ENCODE data around the gene PCBP3.
"Not testable (repeated sequence)": the region's sequence is repeated elsewhere in the genome, so short reads cannot be mapped to it uniquely, and the experiment has no call there.

Gene PCBP3

DNA sequence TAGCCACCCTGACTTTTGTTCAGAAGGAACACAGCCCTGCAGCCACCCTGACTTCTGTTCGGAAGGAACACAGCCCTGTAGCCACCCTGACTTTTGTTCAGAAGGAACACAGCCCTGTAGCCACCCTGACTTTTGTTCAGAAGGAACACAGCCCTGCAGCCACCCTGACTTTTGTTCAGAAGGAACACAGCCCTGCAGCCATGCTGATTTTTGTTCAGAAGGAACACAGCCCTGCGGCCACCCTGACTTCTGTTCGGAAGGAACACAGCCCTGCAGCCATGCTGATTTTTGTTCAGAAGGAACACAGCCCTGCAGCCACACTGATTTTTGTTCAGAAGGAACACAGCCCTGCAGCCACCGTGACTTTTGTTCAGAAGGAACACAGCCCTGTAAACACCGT lies 208.9 kb downstream of the PCBP3 start:
- DNase-seq, result not testable (repeated sequence)

GRCh38 chr21:45852886-45853400 lies 209.4 kb downstream of the PCBP3 start:
- DNase-seq, result no peak

- DNase-seq, result no peak
Observed at GRCh38 chr21:45853703-45854342, 210.3 kb downstream of the PCBP3 start.

DNA sequence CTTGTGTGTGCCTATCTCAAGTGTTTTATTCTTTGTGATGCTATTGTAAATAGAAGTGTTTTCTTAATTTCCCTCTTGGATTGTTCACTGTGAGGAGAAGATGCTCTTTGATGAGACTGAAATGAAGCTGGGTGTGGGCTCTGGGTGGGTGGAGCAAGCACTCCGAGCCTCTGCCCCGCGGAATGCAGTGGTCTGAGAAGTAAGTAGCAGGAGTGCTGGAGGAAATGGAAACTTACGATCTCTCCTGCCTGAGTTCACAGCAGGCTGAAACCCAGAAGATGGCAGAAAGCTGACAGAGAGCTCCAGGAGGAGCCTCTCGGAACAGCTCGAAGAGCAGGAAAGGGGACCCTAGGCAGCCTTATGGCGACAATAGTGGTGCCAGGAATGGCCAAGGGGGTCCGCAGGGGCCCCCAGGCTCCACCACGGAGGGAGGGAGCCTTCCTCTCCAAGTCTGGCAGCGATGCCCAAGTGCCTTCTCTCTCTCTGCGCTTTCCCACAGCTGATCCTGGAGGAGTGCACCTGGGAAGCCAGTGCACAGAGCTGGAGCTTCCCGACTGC lies 211.2 kb downstream of the PCBP3 start:
- no peak for DNase-seq

DNA sequence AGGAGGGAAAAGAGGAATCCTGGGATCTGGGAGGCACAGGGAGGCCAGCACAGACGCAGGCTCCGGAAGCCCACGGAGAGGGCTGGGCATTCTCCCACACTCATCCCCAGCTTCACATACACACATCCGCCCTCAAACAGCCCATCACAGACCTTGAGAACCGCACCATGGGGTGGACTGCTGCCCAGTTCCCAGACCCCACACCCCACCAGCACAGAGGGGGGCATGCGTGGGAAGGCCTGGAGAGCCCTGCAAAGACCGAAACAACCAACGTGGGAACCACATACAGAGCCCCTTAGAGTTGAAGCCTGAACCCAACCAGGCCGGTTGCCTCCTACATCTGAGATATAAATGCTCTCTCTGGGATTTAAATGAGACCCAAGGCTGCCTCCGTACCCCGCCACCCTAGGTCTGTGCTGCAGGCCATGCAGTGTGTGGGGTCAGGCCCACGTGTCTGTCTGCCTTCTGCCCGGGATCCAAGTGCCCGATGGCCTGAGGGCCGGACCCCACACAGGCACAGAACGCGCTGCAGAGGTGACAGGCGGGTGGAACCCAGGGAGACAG lies 211.8 kb downstream of the PCBP3 start:
- DNase-seq, result no peak

GRCh38 chr21:45856442-45856841 lies 212.9 kb downstream of the PCBP3 start:
- DNase-seq, result no peak

GRCh38 chr21:45856906-45857305 lies 213.4 kb downstream of the PCBP3 start:
- DNase-seq, result no peak

GRCh38 chr21:45857761-45858160 lies 214.2 kb downstream of the PCBP3 start:
- no peak for DNase-seq

- no peak for DNase-seq
Observed at GRCh38 chr21:45858180-45858579, 214.7 kb downstream of the PCBP3 start.

- DNase-seq, result no peak
Observed at GRCh38 chr21:45859041-45859761, 215.7 kb downstream of the PCBP3 start.

GRCh38 chr21:45859762-45860357 lies 216.3 kb downstream of the PCBP3 start:
- no peak for DNase-seq

DNA sequence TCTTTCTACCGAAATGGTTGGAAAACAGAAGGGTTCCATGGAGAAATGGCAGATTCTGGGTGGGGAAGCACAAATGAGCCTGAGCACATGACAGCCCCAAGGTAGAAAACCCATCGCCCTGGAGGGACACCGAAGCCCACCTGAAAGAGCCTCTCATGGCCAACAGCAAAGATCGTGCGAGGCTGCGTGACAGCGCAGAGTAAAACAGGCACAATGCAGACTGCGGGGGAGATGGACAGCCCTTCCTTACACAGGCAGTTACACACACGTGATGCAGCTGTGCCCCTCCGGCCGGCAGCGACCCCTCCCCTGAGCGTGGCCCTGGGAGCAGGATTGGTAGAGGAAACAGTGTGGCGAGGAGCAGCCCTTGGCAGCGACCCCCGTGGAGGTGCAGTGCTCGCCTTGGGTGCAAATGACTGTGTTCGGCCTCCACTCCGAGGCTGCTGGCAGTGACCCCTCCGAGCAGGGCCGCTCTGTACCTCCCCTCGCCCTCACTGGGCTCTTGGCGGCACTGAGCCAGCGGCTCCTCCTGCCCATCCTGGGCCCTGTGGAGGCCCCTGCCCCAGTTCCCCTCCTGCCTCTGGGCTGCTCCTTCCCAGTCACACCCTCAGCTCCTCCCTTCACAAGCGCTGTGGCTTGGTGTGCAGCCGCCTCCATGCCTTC lies 217.1 kb downstream of the PCBP3 start:
- DNase-seq, result no peak

GRCh38 chr21:45861156-45861870 lies 217.8 kb downstream of the PCBP3 start:
- no peak for DNase-seq

DNA sequence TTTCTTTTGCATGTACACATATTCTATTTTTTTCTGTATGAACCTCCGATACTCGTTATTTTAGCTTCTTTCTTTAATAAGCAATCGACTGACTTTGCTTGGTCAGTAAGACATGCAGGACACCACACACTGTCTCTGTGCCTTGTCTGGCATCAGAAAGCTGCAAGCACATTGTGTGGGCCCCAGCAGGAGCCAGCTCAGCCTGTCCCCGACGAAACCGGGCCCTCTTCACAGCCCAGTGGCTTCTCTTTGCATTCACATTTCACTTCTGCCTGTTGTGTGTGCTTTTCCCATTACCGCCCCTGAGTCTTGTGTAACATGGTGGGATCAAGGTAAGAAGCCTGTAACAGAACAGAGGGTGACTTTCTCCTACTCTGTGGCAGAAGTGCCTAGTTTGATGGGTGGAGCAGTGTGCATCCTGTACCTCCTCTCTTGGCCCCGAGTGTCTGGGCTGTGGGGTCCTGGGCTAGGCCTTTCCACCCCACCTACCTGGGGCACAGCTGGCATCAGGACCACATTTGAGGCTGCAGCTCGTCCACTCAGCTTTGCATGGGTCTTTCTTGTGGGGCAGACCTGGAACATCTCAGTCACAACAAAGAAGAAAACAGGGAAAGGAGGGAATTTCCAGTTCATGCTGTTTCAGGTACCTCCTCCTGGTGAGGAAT lies 219.2 kb downstream of the PCBP3 start:
- no peak for DNase-seq

DNA sequence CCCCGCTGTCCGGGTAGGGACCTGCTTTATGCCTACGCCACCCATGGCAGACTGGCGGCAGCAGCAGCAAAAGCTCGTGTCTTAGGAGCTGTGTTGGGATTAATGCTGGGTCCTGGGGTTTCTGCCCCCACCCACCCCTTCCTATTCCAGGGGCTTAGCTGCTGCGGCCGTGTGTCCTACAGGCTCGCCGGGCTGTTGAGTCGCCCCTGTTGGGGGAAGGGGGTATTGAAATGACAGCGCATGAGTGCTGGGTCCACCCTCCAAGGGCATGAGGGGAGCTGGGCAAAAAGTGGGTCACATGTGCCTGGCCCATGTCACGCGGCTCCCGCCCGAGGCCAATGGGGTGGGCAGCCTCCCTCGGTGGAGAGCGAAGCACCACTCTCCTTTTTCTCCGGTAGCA lies 219.7 kb downstream of the PCBP3 start:
- no peak for DNase-seq

- no peak for DNase-seq
Observed at GRCh38 chr21:45863751-45864150, 220.2 kb downstream of the PCBP3 start.

- no peak for DNase-seq
Observed at GRCh38 chr21:45864436-45864835, 220.9 kb downstream of the PCBP3 start.

GRCh38 chr21:45865106-45865835 lies 221.7 kb downstream of the PCBP3 start:
- no peak for DNase-seq

- no peak for DNase-seq
Observed at GRCh38 chr21:45866551-45866950, 223.0 kb downstream of the PCBP3 start.

DNA sequence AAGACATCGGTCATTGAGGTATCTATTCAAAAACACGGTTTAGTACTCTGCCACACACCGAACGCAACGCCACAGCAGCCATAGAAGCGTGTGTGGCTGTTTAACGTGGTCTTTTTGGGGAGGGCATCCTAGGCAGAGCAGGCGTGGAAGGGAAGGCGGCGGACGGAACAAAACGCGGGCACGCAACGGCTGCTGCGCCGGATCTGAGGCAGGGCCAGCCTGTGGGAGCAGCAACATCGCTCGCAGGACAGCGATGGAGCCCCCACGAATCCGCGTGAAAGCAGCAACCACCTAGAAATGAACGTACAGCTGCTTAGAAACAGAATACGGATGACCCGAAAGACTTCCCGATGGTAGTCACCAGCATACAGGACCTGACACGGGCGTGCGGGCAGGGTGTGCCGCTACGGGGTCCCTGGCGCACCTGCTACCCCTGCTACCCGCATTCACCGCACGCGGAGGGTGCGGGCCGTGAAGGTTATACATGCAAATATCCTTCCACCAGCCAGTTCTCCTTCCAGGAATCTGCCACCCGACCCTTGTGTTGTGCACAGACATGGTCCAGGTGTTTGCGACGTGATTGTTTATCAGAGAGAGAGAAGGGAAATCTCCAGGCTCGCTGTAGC lies 223.6 kb downstream of the PCBP3 start:
- no peak for DNase-seq
